HepG2 (cell line): Measurements from ENCODE around the gene GJC1. TPM values are rescaled to one million over a fixed set of nuclear protein-coding genes. Genes with fewer than 3 reads are reported as not detected.

Experiments used
- ARNT2 ChIP-seq: sonication (generic); formaldehyde crosslinking; IDR thresholded peaks from 2 replicates; pipeline ENCODE4 v1.8.0; 2022; ENCODE audit warnings: mild to moderate bottlenecking, low read depth, missing genetic modification reagents, moderate library complexity
- CHCHD3 ChIP-seq: sonication (generic); formaldehyde crosslinking; IDR thresholded peaks from 2 replicates; pipeline ENCODE4 v1.8.0; 2022; ENCODE audit warnings: mild to moderate bottlenecking, missing genetic modification reagents, moderate library complexity
- FOXO1 ChIP-seq: sonication (generic); formaldehyde crosslinking; IDR thresholded peaks from 2 replicates; pipeline ENCODE4 v1.4.0; 2020; ENCODE audit warnings: missing genetic modification reagents
- MLLT10 ChIP-seq: sonication (generic); formaldehyde crosslinking; IDR thresholded peaks from 2 replicates; pipeline ENCODE4 v1.4.0; 2020; ENCODE audit warnings: missing genetic modification reagents
- NKX3-1 ChIP-seq: sonication (generic); formaldehyde crosslinking; IDR thresholded peaks from 2 replicates; pipeline ENCODE4 v1.5.0; 2020; ENCODE audit warnings: missing genetic modification reagents
- NONO ChIP-seq, 2 experiments: fragments of 450-650 bp in 1 of 2; sonication (generic) in 1 of 2; formaldehyde crosslinking in 1 of 2; IDR thresholded peaks in 1 of 2; conservative IDR thresholded peaks in 1 of 2; 2 replicates each; pipeline versions ENCODE4 v1.6.1 to v1.8.0; 2017 to 2022; ENCODE audit warnings: mild to moderate bottlenecking in 1 of 2, missing genetic modification reagents in 1 of 2, moderate library complexity in 1 of 2
- NR2F2 ChIP-seq: IDR thresholded peaks from 2 replicates; pipeline ENCODE4 v1.6.1; 2012; ENCODE audit warnings: low read depth, inconsistent platforms, borderline replicate concordance
- PBX3 ChIP-seq: sonication (generic); formaldehyde crosslinking; IDR thresholded peaks from 2 replicates; pipeline ENCODE4 v1.8.1; 2023; ENCODE audit warnings: missing genetic modification reagents, inconsistent platforms, borderline replicate concordance
- PCBP2 ChIP-seq: fragments of 200-400 bp; formaldehyde crosslinking; optimal IDR thresholded peaks from 2 replicates; pipeline ENCODE3; 2018; ENCODE audit warnings: low read length, low read depth; ENCODE audit not compliant: poor library complexity, severe bottlenecking
- PLRG1 ChIP-seq: fragments of 450-650 bp; conservative IDR thresholded peaks from 2 replicates; pipeline ENCODE4 v1.6.1; 2016
- SAFB2 ChIP-seq: sonication (generic); formaldehyde crosslinking; IDR thresholded peaks from 2 replicates; pipeline ENCODE4 v1.5.1; 2020; ENCODE audit warnings: missing genetic modification reagents, low read depth, mild to moderate bottlenecking, borderline replicate concordance
- SALL1 ChIP-seq: sonication (generic); formaldehyde crosslinking; IDR thresholded peaks from 2 replicates; pipeline ENCODE4 v1.8.0; 2022; ENCODE audit warnings: mild to moderate bottlenecking, missing genetic modification reagents
- TBL1XR1 ChIP-seq: fragments of 150-350 bp; IDR thresholded peaks from 2 replicates; pipeline ENCODE4 v1.6.1; 2014; ENCODE audit warnings: borderline replicate concordance, low read length; ENCODE audit not compliant: partially characterized antibody
- TMF1 ChIP-seq: sonication (generic); formaldehyde crosslinking; IDR thresholded peaks from 2 replicates; pipeline ENCODE4 v1.8.1; 2022; ENCODE audit warnings: low read depth, missing genetic modification reagents
- ZNF274 ChIP-seq: sonication (generic); formaldehyde crosslinking; IDR thresholded peaks from 2 replicates; pipeline ENCODE4 v1.5.1; 2020; ENCODE audit warnings: mild to moderate bottlenecking, missing genetic modification reagents
- polyA plus RNA-seq, 8 experiments: library from polyadenylated mRNA; depleted of rRNA in 3 of 8; stranded (reverse) in 7 of 8; unstranded in 1 of 8; fragments of >200 nt; fragmentation: Illumina TruSeq in 4 of 8; extraction: Trizol in 4 of 8; gene quantifications; 2 replicates each; pipeline versions ENCODE4 v1.2.1 to v1.2.3, GENCODE V29; 2011 to 2016; ENCODE audit warnings: low read depth in 4 of 8, missing spikeins in 1 of 8, mixed read lengths in 1 of 8; ENCODE audit not compliant: insufficient read depth in 1 of 8
- total RNA-seq, 5 experiments: library from RNA; depleted of rRNA; stranded (reverse); fragments of >200 nt; fragmentation: Illumina TruSeq; extraction: Trizol; gene quantifications; 2 replicates each; pipeline ENCODE4 v1.2.3, GENCODE V29; 2016; ENCODE audit warnings: low read depth in 1 of 5
- TF ChIP-seq, protein P1 (sequence below): sonication (generic); formaldehyde crosslinking; IDR thresholded peaks from 2 replicates; pipeline ENCODE4 v1.4.0; 2020; ENCODE audit warnings: missing genetic modification reagents, mild to moderate bottlenecking, borderline replicate concordance
- TF ChIP-seq, protein P2 (sequence below): sonication (generic); formaldehyde crosslinking; IDR thresholded peaks from 2 replicates; pipeline ENCODE4 v1.4.0; 2020; ENCODE audit warnings: missing genetic modification reagents

The GJC1 gene
- total and polyA plus RNA-seq, 2 of the 13 experiments (the other 11 are each of a cell fraction or from before 2014, with no cell fraction given) = 1.7 TPM

- TF ChIP-seq CHCHD3 (CRISPR knock-in tag) (no peak), NR2F2 (peak; percentile 15; the same call in 1 of the 2 replicates), SALL1 (CRISPR knock-in tag) (no peak), NONO (IDR thresholded peaks at IDR 0.05) (no peak), NONO (CRISPR knock-in tag; conservative IDR thresholded peaks at IDR 0.05) (peak; percentile 73; the same call in 1 of the 2 replicates), SAFB2 (CRISPR knock-in tag) (no peak), MLLT10 (CRISPR knock-in tag) (no peak), ARNT2 (no peak), PBX3 (0 out of 2 replicates have a peak, but pooled peaks have one; percentile 24), PCBP2 (no peak), ZNF274 (peak; percentile 67; the same call in 1 of the 2 replicates), TMF1 (no peak), PLRG1 (no peak), FOXO1 (no peak), TBL1XR1 (no peak), NKX3-1 (CRISPR knock-in tag) (no peak)
- TF ChIP-seq, protein P1, sequence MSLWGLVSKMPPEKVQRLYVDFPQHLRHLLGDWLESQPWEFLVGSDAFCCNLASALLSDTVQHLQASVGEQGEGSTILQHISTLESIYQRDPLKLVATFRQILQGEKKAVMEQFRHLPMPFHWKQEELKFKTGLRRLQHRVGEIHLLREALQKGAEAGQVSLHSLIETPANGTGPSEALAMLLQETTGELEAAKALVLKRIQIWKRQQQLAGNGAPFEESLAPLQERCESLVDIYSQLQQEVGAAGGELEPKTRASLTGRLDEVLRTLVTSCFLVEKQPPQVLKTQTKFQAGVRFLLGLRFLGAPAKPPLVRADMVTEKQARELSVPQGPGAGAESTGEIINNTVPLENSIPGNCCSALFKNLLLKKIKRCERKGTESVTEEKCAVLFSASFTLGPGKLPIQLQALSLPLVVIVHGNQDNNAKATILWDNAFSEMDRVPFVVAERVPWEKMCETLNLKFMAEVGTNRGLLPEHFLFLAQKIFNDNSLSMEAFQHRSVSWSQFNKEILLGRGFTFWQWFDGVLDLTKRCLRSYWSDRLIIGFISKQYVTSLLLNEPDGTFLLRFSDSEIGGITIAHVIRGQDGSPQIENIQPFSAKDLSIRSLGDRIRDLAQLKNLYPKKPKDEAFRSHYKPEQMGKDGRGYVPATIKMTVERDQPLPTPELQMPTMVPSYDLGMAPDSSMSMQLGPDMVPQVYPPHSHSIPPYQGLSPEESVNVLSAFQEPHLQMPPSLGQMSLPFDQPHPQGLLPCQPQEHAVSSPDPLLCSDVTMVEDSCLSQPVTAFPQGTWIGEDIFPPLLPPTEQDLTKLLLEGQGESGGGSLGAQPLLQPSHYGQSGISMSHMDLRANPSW (CRISPR knock-in tag) = no peak
- TF ChIP-seq, protein P2, sequence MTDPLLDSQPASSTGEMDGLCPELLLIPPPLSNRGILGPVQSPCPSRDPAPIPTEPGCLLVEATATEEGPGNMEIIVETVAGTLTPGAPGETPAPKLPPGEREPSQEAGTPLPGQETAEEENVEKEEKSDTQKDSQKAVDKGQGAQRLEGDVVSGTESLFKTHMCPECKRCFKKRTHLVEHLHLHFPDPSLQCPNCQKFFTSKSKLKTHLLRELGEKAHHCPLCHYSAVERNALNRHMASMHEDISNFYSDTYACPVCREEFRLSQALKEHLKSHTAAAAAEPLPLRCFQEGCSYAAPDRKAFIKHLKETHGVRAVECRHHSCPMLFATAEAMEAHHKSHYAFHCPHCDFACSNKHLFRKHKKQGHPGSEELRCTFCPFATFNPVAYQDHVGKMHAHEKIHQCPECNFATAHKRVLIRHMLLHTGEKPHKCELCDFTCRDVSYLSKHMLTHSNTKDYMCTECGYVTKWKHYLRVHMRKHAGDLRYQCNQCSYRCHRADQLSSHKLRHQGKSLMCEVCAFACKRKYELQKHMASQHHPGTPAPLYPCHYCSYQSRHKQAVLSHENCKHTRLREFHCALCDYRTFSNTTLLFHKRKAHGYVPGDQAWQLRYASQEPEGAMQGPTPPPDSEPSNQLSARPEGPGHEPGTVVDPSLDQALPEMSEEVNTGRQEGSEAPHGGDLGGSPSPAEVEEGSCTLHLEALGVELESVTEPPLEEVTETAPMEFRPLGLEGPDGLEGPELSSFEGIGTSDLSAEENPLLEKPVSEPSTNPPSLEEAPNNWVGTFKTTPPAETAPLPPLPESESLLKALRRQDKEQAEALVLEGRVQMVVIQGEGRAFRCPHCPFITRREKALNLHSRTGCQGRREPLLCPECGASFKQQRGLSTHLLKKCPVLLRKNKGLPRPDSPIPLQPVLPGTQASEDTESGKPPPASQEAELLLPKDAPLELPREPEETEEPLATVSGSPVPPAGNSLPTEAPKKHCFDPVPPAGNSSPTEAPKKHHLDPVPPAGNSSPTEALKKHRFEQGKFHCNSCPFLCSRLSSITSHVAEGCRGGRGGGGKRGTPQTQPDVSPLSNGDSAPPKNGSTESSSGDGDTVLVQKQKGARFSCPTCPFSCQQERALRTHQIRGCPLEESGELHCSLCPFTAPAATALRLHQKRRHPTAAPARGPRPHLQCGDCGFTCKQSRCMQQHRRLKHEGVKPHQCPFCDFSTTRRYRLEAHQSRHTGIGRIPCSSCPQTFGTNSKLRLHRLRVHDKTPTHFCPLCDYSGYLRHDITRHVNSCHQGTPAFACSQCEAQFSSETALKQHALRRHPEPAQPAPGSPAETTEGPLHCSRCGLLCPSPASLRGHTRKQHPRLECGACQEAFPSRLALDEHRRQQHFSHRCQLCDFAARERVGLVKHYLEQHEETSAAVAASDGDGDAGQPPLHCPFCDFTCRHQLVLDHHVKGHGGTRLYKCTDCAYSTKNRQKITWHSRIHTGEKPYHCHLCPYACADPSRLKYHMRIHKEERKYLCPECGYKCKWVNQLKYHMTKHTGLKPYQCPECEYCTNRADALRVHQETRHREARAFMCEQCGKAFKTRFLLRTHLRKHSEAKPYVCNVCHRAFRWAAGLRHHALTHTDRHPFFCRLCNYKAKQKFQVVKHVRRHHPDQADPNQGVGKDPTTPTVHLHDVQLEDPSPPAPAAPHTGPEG (CRISPR knock-in tag) = no peak
Observed at GRCh38 chr17:44775136-44775837, 54.8 kb downstream of the GJC1 start (continued).
